Heart right ventricle (tissue), 16 donors: ENCODE measurements around the gene TEAD1. TPM values are rescaled to one million over a fixed set of nuclear protein-coding genes. Genes with fewer than 3 reads are reported as not detected.

Source experiments
- ATAC-seq, 8 donors: fragments of 200-7000 bp; cut with Tn5 transposase; one replicate each; pipeline ENCODE4 v1.9.1; 2020; ENCODE audit warnings: mild to moderate bottlenecking in 8 of 8, moderate library complexity in 8 of 8, moderate number of reproducible peaks in 1 of 8
- DNase-seq, 2 donors: peaks; one replicate each; pipeline ENCODE4 v3.0.0-alpha.2; 2020
- H3K27ac ChIP-seq, 10 donors: fragments of 200-600 bp; sonication (generic) in 2 of 10; one replicate each; pipeline versions ENCODE4 v1.5.0 to v1.8.0; 2020 to 2022; ENCODE audit warnings: mild to moderate bottlenecking in 3 of 10
- H3K27me3 ChIP-seq, 7 donors: fragments of 200-600 bp; one replicate each; pipeline ENCODE4 v1.8.0; 2021 to 2022; ENCODE audit warnings: mild to moderate bottlenecking in 2 of 7
- H3K36me3 ChIP-seq, 9 donors: fragments of 200-600 bp; sonication (generic) in 1 of 9; one replicate each; pipeline versions ENCODE4 v1.5.0 to v1.8.0; 2020 to 2022; ENCODE audit warnings: mild to moderate bottlenecking in 2 of 9
- H3K4me1 ChIP-seq, 9 donors: fragments of 200-600 bp; sonication (generic) in 1 of 9; one replicate each; pipeline versions ENCODE4 v1.5.0 to v1.8.0; 2020 to 2022; ENCODE audit warnings: mild to moderate bottlenecking in 4 of 9
- H3K4me3 ChIP-seq, 10 donors: fragments of 200-600 bp; sonication (generic) in 2 of 10; one replicate each; pipeline versions ENCODE4 v1.5.0 to v1.8.0; 2020 to 2022; ENCODE audit warnings: mild to moderate bottlenecking in 7 of 10, moderate library complexity in 2 of 10
- H3K9me3 ChIP-seq, 11 donors: fragments of 200-600 bp in 10 of 11; sonication (generic) in 2 of 11; one replicate each; pipeline versions ENCODE4 v1.5.0 to v1.8.0; 2013 to 2022; ENCODE audit warnings: mild to moderate bottlenecking in 2 of 11, control low read depth in 1 of 11, moderate library complexity in 1 of 11
- CTCF ChIP-seq, 9 donors: fragments of 200-600 bp; sonication (generic) in 2 of 9; IDR thresholded peaks; one replicate each; pipeline versions ENCODE4 v1.5.0 to v1.8.0; 2021 to 2022; ENCODE audit warnings: antibody characterized with exemption in 9 of 9, mild to moderate bottlenecking in 5 of 9, moderate library complexity in 1 of 9
- WGBS, 2 donors: extraction: QIAGEN DNeasy Blood & Tissue Kit; methylation state at CpG; one replicate each; pipeline ENCODE4 v1.1.7; 2013; ENCODE audit warnings: inconsistent platforms in 1 of 2; 5-methylcytosine and 5-hydroxymethylcytosine counted together
- intact Hi-C, 10 donors: fragments of 100-400 bp; cut with DNase I; formaldehyde crosslinking; loops; one replicate each; pipeline versions ENCODE4 v1.11.1 to v1.14.2; 2022
- polyA plus RNA-seq, 2 donors: library from polyadenylated mRNA; stranded (reverse); fragments of 200-250 nt; gene quantifications; one replicate each; pipeline ENCODE4 v1.2.3, GENCODE V29; 2013
- total RNA-seq, 10 donors: library from RNA; stranded (reverse); fragmentation: NEBNext Ultra II Directional in 3 of 10; extraction: Animal tissue kit (Norgen Biotek cat#: 25700) in 3 of 10; gene quantifications; one replicate each; pipeline versions ENCODE4 v1.2.1 to v1.2.4, GENCODE V29; 2021 to 2023
- donor health status: Arrhythmogenic right ventricular cardiomyopathy.
- donor health status: ischemic (EF 13 %, LVEDD 7.1; RV severe dilation, severe dysfunction).
- donor health status: healthy with polysubstance abuse.
- donor health status: DM: no; HTN: yes; CAD: no.
- donor health status: DM: no; HTN: no; CAD: no.
- donor health status: ischemic (EF 25% LVEDD 6.9; RV normal size, moderate dysfunction).
- donor health status: ischemic (EF 25% LVEDD 5.7; RV mildly dilated, moderate dysfunction).
- donor health status: healthy.
- donor health status: DM: yes; HTN: yes; CAD: no.
- donor health status: Ischemic cardiomyopathy.
- donor health status: ischemic (EF 35%, LVEDD 5.7; RV mildly dilated, moderate dysfunction).
- donor health status: nonischemic (EF 11% LVEDD 7.7; RV severe dilation, severe dysfunction).
- donor health status: DM: yes; HTN: yes; CAD: no.
- donor health status: PGD.
- donor health status: ischemic (EF 29% LVEDD 5.4; RV normal size, mild dysfunction).
- donor health status: nonischemic (EF 23%, LVEDD 6.1; RV moderate dilation, normal function).

The TEAD1 gene
- total and polyA plus RNA-seq, 12 donors = 12.7 to 138 (median 116) TPM

- intact Hi-C loops = loop anchor here in 2 of 10 donors (5.0 to 10.0 kb wide), 2 partner anchors 51 to 123 kb away; no protein-coding TSS in a partner anchor
- Histone ChIP-seq H3K27ac (peak overlapping the region; percentile 86 to 95 (median 89)), H3K4me3 (peak overlapping the region in 5 of 10 donors; percentile 17 to 35 (median 27)), H3K27me3 (peaks cover 0 to 49% (median 0%) of the 10 kb centered on the region in 7 donors), H3K36me3 (no peaks in the 10 kb centered on the region), H3K4me1 (peaks cover 32 to 81% (median 66%) of the 10 kb centered on the region in 9 donors), H3K9me3 (no peaks in the 10 kb centered on the region)
- TF ChIP-seq CTCF (IDR thresholded peaks at IDR 0.05) = no peak
- ATAC-seq (peak in 3 of 8 donors; percentile 18 to 25 (median 25)), DNase-seq (no peak)
- WGBS, 2 donors = 22 to 28% methylated on average over 6 of the region's 6 CpGs
These were observed 19.9 kb downstream of the TEAD1 start for GRCh38 chr11:12694183-12694531.

- intact Hi-C loops = loop anchor here in 1 of 10 donors (10.0 kb wide), 1 partner anchor 49 kb away; no protein-coding TSS in a partner anchor
- DNase-seq = no peak
- no peak for TF ChIP-seq CTCF (IDR thresholded peaks at IDR 0.05)
- 66 to 67% methylated on average over 2 of the region's 2 CpGs for WGBS, 2 donors
- Histone ChIP-seq H3K27me3 (peaks cover 0 to 49% (median 0%) of the 10 kb centered on the region in 7 donors), H3K36me3 (no peaks in the 10 kb centered on the region), H3K4me3 (no peak overlapping the region), H3K9me3 (no peaks in the 10 kb centered on the region), H3K4me1 (peaks cover 28 to 76% (median 61%) of the 10 kb centered on the region in 9 donors), H3K27ac (peak overlapping the region; percentile 1 to 95 (median 88))
- no peak for ATAC-seq
These were observed 21.1 kb downstream of the TEAD1 start for GRCh38 chr11:12695221-12695794.

GRCh38 chr11:12695873-12696272 lies 21.7 kb downstream of the TEAD1 start:
- peaks cover 28 to 78% (median 62%) of the 10 kb centered on the region in 9 donors for H3K4me1 ChIP-seq
- intact Hi-C loops = loop anchor here in 1 of 10 donors (10.0 kb wide), 1 partner anchor 49 kb away; no protein-coding TSS in a partner anchor
- peak overlapping the region in 7 of 10 donors; percentile 86 to 95 (median 91) for H3K27ac ChIP-seq

More at GRCh38 chr11:12695873-12696272, 21.7 kb downstream of the TEAD1 start:
- DNase-seq = no peak
- no peaks in the 10 kb centered on the region for H3K9me3 ChIP-seq
- no peaks in the 10 kb centered on the region for H3K36me3 ChIP-seq
- TF ChIP-seq CTCF (IDR thresholded peaks at IDR 0.05) = no peak
- no peak overlapping the region for H3K4me3 ChIP-seq
- H3K27me3 ChIP-seq = peaks cover 0 to 49% (median 0%) of the 10 kb centered on the region in 7 donors
- ATAC-seq = no peak
- WGBS, 2 donors = 85 to 88% methylated on average over 3 of the region's 3 CpGs
